Measurements from ENCODE around the gene LANCL2. TPM values are rescaled to one million over a fixed set of nuclear protein-coding genes. Genes with fewer than 3 reads are reported as not detected.

The LANCL2 gene
- total RNA-seq, 1 donor from 2014 or later = 21.3 TPM

DNA sequence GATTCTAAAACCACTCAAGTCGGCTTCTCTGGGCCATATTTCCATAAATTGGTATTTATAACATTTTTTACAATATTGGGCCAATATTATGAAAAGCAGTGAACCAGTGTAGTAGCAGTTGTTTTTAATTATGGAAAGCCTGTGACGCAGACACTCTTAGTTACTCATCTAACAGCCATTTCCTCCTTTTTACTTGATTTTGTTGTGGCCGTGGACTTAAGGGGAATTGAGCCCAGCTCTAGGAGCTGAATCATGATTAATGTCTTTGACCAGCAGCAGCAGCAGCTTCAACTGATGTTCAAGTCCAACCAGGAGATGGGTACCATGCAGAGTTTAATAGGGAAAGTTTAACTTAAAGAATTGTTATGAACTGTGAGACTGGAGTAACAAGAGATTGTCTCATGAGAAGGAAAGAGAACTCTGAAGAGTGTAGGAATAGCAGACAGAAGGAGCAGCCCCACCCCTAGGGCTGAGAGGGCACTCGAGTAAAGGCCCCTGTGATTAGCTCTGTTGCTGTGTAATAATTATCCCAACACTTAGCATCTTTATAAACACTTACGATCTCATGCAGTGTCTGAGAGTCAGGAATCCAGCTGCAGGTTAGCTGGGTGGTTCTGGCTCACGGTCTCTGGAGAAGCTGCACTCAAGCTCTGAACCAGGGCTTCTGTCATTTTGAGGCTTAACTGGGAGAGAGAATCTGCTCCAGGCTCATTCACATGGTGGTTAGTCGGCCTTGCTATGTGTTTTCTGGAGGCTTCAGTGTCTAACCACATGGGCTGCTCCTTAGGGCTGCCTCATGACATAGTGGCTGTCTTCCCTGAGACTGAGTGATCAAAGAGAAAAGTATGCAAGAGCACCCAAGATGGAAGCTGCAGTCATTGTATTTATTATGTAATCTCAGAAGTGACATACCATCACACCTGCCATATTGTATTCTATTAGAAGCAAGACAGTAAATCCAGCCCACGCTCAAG is 4.6 kb downstream of the LANCL2 start:
- no peaks in the 10 kb centered on the region for H3K9me3 Mint-ChIP-seq (ENCODE audit: low read depth)
- no peak for DNase-seq (ENCODE audit: low spot score)
- no peaks in the 10 kb centered on the region for H3K36me3 Mint-ChIP-seq (ENCODE audit: low read depth)
- peak overlapping the region; percentile 76 for H3K27ac Mint-ChIP-seq (ENCODE audit: unreplicated experiment)
- TF ChIP-seq, protein P1, sequence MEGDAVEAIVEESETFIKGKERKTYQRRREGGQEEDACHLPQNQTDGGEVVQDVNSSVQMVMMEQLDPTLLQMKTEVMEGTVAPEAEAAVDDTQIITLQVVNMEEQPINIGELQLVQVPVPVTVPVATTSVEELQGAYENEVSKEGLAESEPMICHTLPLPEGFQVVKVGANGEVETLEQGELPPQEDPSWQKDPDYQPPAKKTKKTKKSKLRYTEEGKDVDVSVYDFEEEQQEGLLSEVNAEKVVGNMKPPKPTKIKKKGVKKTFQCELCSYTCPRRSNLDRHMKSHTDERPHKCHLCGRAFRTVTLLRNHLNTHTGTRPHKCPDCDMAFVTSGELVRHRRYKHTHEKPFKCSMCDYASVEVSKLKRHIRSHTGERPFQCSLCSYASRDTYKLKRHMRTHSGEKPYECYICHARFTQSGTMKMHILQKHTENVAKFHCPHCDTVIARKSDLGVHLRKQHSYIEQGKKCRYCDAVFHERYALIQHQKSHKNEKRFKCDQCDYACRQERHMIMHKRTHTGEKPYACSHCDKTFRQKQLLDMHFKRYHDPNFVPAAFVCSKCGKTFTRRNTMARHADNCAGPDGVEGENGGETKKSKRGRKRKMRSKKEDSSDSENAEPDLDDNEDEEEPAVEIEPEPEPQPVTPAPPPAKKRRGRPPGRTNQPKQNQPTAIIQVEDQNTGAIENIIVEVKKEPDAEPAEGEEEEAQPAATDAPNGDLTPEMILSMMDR (IDR thresholded peaks at IDR 0.05) = no peak
- peaks cover 23% of the 10 kb centered on the region for H3K4me1 Mint-ChIP-seq (ENCODE audit: low read depth)
- no peaks in the 10 kb centered on the region for H3K27me3 Mint-ChIP-seq (ENCODE audit: low read depth)
- H3K4me3 Mint-ChIP-seq (ENCODE audit: unreplicated experiment) = no peak overlapping the region

DNA sequence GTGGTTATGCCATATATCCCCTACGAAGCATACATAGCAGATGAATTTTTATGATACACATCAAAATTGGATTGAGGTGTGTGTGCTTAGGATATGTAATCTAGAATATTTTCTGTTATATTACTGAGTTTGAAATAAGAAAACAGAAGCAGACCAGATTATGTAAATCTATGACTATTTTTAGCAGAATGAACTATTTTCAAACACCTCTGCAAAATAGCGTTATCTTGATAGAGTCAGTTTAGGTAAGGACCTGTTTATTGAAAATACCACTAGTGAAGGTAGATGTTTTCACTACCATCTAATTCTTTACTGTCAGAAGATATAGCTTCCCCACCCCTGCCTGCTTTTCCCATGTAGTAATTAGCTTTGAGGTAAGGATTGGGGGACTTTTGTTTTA is 9.1 kb downstream of the LANCL2 start:
- Mint-ChIP-seq H3K9me3 (ENCODE audit: low read depth) (no peaks in the 10 kb centered on the region), H3K4me3 (ENCODE audit: unreplicated experiment) (no peak overlapping the region), H3K27ac (ENCODE audit: unreplicated experiment) (no peak overlapping the region), H3K36me3 (ENCODE audit: low read depth) (no peaks in the 10 kb centered on the region), H3K4me1 (ENCODE audit: low read depth) (peaks cover 7% of the 10 kb centered on the region), H3K27me3 (ENCODE audit: low read depth) (no peaks in the 10 kb centered on the region)
- TF ChIP-seq, protein P1 (IDR thresholded peaks at IDR 0.05) = no peak
- no peak for DNase-seq (ENCODE audit: low spot score)

DNA sequence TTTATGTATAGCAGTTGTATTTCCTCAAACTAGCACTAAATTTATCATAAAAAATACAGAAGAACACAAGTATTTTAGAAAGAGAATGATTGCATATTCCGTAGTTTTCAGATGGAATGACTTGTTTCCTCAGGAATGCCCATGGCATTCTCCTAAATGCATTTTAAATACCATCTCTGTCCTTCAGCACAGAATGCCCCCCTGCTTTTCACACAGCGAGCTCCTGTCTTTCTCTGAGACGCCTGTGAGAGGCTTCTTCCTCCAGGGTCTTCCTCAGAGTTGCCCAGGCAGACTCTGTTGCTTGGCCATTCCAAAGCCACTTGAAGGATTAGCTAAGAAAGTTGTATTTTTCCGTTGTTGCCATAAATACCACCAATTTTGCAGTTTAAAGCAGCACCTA is 10.1 kb downstream of the LANCL2 start:
- H3K4me3 Mint-ChIP-seq (ENCODE audit: unreplicated experiment) = no peak overlapping the region
- H3K4me1 Mint-ChIP-seq (ENCODE audit: low read depth) = peaks cover 7% of the 10 kb centered on the region
- no peaks in the 10 kb centered on the region for H3K36me3 Mint-ChIP-seq (ENCODE audit: low read depth)
- no peak overlapping the region for H3K27ac Mint-ChIP-seq (ENCODE audit: unreplicated experiment)
- TF ChIP-seq, protein P1 (IDR thresholded peaks at IDR 0.05) = no peak
- DNase-seq (ENCODE audit: low spot score) = no peak
- no peaks in the 10 kb centered on the region for H3K9me3 Mint-ChIP-seq (ENCODE audit: low read depth)
- no peaks in the 10 kb centered on the region for H3K27me3 Mint-ChIP-seq (ENCODE audit: low read depth)

DNA sequence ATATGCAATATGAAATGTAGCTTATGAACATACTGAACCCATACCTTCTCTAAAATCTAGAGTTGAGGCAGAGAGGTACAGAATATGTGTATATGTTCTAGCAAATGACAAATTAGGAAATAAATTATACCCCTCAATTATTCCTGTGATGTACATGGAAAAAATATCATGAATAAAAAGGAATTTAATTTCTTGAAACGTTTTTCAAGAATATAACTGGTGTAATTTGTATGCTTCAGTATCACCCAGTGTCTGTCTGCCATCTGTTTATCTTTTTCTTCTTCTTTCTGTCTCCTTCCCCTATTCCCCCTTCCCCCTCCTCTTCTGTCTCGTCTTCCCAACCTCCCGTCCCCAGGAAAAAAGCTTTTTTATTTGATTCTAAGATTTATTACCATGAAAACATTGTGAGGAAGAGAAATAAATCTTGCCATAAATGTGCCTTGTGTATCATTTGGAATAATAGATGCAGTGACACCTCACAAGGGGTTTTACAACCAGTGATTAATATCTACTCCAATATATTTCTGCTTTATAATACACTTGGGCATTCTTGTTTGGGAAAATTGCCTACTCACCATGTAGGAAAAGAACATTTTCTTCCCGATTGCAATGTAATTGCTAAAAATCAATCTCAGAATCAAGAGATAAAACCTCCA is 12.2 kb downstream of the LANCL2 start:
- TF ChIP-seq, protein P1 (IDR thresholded peaks at IDR 0.05) = no peak
- H3K36me3 Mint-ChIP-seq (ENCODE audit: low read depth) = no peaks in the 10 kb centered on the region
- H3K27ac Mint-ChIP-seq (ENCODE audit: unreplicated experiment) = no peak overlapping the region
- H3K27me3 Mint-ChIP-seq (ENCODE audit: low read depth) = no peaks in the 10 kb centered on the region
- no peaks in the 10 kb centered on the region for H3K9me3 Mint-ChIP-seq (ENCODE audit: low read depth)
- DNase-seq (ENCODE audit: low spot score) = no peak
- H3K4me1 Mint-ChIP-seq (ENCODE audit: low read depth) = peaks cover 7% of the 10 kb centered on the region
- H3K4me3 Mint-ChIP-seq (ENCODE audit: unreplicated experiment) = no peak overlapping the region

DNA sequence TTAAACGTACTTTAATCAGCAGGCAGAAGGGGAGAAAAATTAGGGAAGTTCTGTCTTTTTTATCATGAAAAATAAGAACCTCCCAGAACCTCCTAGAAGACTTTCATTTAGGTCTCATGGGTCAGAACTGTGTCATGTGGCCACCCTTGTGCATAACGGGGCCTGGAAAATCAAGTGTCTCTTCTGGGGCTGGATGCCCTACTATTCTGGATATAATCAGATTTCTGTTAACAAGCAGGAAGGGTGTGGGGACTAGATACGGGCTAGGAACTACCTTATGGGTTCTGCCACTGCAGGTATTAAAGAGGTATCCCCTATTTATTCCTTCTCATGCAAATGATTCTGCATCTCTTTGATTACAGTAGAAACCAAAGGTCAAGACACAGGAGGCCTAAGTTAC is 14.1 kb downstream of the LANCL2 start:
- Mint-ChIP-seq H3K36me3 (ENCODE audit: low read depth) (peaks cover 2% of the 10 kb centered on the region), H3K9me3 (ENCODE audit: low read depth) (no peaks in the 10 kb centered on the region), H3K27ac (ENCODE audit: unreplicated experiment) (no peak overlapping the region), H3K4me3 (ENCODE audit: unreplicated experiment) (no peak overlapping the region), H3K4me1 (ENCODE audit: low read depth) (peaks cover 7% of the 10 kb centered on the region), H3K27me3 (ENCODE audit: low read depth) (no peaks in the 10 kb centered on the region)
- TF ChIP-seq, protein P1 (IDR thresholded peaks at IDR 0.05) = no peak
- no peak for DNase-seq (ENCODE audit: low spot score)

All from chondrocyte (in vitro differentiated cells).